GM12873 (cell line): ENCODE data around the gene ATG5.

Experiments
- TF ChIP-seq, protein P1 (sequence below): IDR thresholded peaks from 2 replicates; pipeline ENCODE4 v1.5.1; 2012; ENCODE audit warnings: low read depth, mild to moderate bottlenecking, moderate library complexity, low read length, control low read depth; ENCODE audit not compliant: insufficient read depth; ENCODE audit errors: missing control alignments

The ATG5 gene

DNA sequence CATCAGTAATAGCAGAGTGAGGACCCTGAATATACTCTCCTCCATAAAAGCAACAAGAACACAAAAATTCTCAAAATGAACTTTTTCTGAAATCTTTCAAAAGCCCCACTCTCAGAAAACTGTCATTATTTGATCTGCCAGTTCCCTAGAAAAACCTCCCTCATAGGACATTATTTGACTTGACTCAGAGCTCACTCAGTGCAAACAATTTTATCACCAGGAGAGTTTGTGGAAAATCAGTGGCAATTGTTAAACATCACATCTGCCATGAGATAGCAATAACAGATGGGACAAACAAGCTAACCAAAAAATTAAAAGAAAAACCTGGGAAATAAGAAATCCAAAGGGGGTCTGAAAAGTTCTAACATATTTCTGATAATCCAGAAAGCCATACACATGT is 100.0 kb downstream of the ATG5 start:
- TF ChIP-seq, protein P1, sequence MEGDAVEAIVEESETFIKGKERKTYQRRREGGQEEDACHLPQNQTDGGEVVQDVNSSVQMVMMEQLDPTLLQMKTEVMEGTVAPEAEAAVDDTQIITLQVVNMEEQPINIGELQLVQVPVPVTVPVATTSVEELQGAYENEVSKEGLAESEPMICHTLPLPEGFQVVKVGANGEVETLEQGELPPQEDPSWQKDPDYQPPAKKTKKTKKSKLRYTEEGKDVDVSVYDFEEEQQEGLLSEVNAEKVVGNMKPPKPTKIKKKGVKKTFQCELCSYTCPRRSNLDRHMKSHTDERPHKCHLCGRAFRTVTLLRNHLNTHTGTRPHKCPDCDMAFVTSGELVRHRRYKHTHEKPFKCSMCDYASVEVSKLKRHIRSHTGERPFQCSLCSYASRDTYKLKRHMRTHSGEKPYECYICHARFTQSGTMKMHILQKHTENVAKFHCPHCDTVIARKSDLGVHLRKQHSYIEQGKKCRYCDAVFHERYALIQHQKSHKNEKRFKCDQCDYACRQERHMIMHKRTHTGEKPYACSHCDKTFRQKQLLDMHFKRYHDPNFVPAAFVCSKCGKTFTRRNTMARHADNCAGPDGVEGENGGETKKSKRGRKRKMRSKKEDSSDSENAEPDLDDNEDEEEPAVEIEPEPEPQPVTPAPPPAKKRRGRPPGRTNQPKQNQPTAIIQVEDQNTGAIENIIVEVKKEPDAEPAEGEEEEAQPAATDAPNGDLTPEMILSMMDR = no peak

DNA sequence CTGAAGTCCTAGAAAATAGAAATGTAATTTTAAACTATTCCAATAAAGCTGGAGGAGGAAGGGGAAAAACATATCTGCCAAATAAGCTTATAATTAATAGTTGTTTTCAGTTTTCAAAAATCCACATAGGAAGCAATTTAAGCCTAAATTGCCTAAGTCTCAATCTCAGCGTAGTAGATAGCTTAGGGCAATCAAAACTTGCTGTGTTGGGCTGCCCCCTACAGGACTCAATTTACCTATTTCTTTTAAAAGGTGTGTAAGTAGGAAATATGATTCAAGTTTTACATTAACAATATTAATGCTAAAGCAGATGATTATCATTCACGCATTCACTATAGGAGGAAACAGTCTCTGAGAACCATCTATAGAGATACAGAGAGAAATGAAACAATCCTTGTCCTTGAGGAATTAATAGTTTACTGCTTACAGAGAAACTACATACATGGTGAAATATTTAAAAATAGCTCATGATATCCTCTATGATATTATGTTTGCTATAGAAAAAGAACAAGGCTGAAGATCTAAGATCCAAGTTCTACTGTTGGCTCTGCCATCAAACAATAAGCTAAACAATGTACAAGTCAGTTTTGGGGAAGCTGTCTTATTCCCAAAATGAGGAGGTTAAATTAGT is 102.1 kb downstream of the ATG5 start:
- TF ChIP-seq, protein P1 = peak; percentile 63

DNA sequence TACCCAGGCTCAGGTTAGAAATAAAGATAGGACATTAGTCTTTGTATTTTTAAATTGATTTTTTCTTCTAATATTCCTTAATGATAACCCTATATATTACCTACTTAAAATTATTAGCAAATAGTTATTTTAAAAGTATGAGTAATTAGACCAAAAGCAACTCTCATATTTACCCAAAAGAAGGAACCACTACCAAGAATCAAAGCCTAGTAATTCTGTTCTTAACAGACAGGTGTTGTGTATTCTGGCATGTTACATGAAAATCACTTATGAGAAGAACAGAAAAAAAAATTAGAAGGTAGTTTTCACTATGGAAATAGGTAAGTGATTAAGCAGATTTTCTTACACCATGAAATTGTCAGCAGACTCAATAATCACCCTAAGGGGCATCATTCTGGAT is 105.1 kb downstream of the ATG5 start:
- TF ChIP-seq, protein P1 = no peak

- TF ChIP-seq, protein P1 = no peak
Observed at GRCh38 chr6:106216527-106216926, 109.0 kb downstream of the ATG5 start.

- TF ChIP-seq, protein P1 = no peak
Observed at GRCh38 chr6:106215608-106216007, 110.0 kb downstream of the ATG5 start.

DNA sequence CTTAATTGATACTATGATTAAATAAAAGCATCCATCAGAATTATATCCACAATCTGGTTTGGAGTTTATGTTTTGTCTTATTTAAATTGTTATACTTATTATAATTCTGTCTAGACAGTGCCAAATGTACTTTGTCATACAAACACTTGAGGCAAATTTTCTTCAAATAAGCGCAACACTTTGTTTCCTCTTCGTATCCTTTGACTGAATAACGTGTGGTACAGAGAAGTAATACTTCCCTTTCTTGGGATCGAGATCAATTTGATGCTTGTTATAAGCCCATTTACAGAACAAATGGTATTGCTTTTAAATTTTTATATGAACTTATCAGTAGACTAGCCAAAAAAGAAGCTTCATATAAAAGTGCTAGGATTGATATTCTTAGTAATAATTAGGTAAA is 111.0 kb downstream of the ATG5 start:
- TF ChIP-seq, protein P1 = no peak

- TF ChIP-seq, protein P1 = no peak
Observed at GRCh38 chr6:106213660-106214289, 111.8 kb downstream of the ATG5 start.
